ENCODE measurements around the gene SPOCK1. TPM values are rescaled to one million over a fixed set of nuclear protein-coding genes. Genes with fewer than 3 reads are reported as not detected.

Gene SPOCK1
- total and polyA plus RNA-seq, 2 donors (not counting 3 experiments of a cell fraction or from before 2014, with no cell fraction given) = 144 to 280 TPM

GRCh38 chr5:137466889-137467288 lies 32.2 kb downstream of the SPOCK1 start:
- no TSS peak for BruUV-seq (replicated peaks)
- ChIA-PET CTCF (interaction anchor here (1.0 to 3.0 kb wide), 4 partner anchors 110 to 146 kb away, joined by 3 to 15 read pairs (median 6); no protein-coding TSS in a partner anchor), POLR2A (no interaction called here)
- dilution Hi-C loops (cut with MboI; ENCODE audit: extremely low pct_ligation_motif_present, low sequenced_read_pairs) = no loop called here
- no peaks in the 10 kb centered on the region for H3K9me3 ChIP-seq (replicated peaks; ENCODE audit: control insufficient read depth, insufficient read depth, low read length)
- H4K20me1 ChIP-seq (replicated peaks; ENCODE audit: control insufficient read depth, extremely low read depth, insufficient read depth, low read length) = peaks cover 3% of the 10 kb centered on the region
- H2AFZ ChIP-seq (ENCODE audit: low read depth, low read length) = no peak overlapping the region
- FAIRE-seq (no peak), DNase-seq (ENCODE audit: low read depth, low spot score) (no peak)
- H3K9me1 ChIP-seq (replicated peaks; ENCODE audit: control insufficient read depth, extremely low read depth, insufficient read depth, low read length) = no peaks in the 10 kb centered on the region
- no peak overlapping the region for H3K9ac ChIP-seq (replicated peaks; ENCODE audit: extremely low read depth, insufficient read depth, low read length)
- H3K4me1 ChIP-seq (ENCODE audit: control insufficient read depth, extremely low read depth, insufficient read depth, low read length) = peaks cover 24% of the 10 kb centered on the region
- intact Hi-C loops (cut with micrococcal nuclease) = no loop called here
- no peak overlapping the region for H3K27ac ChIP-seq (ENCODE audit: insufficient read depth, low read depth, low read length)
- H3K79me2 ChIP-seq (ENCODE audit: control insufficient read depth, insufficient read depth, low read length) = peaks cover 79% of the 10 kb centered on the region
- no peaks in the 10 kb centered on the region for H3K36me3 ChIP-seq (ENCODE audit: control insufficient read depth in 2 of 2, extremely low read depth in 1 of 2, insufficient read depth in 2 of 2, low read length in 2 of 2)
- H3K27me3 ChIP-seq (ENCODE audit: control insufficient read depth in 2 of 2, insufficient read depth in 2 of 2, low read length in 2 of 2) = no peaks in the 10 kb centered on the region
- TF ChIP-seq POLR2AphosphoS5 (IDR thresholded peaks at IDR 0.05; ENCODE audit: insufficient read depth, low read depth, low read length) (no peak), FOS (IDR thresholded peaks at IDR 0.05; ENCODE audit: borderline replicate concordance, insufficient read depth, low read length) (no peak), GATA2 (IDR thresholded peaks at IDR 0.05; ENCODE audit: insufficient read depth, insufficient read length, low read depth, low read length) (no peak), EZH2 (IDR thresholded peaks at IDR 0.05; ENCODE audit: borderline replicate concordance, low read depth, low read length, severe bottlenecking) (no peak), JUN (IDR thresholded peaks at IDR 0.05; ENCODE audit: borderline replicate concordance, insufficient read depth, insufficient read length, low read depth) (no peak), CTCF (IDR thresholded peaks at IDR 0.05; ENCODE audit: extremely low read depth in 1 of 2, insufficient read depth in 1 of 2, low read depth in 1 of 2, low read length in 2 of 2) (no peak), POLR2A (IDR thresholded peaks at IDR 0.05; ENCODE audit: low read depth, low read length) (no peak), MYC (IDR thresholded peaks at IDR 0.05; ENCODE audit: low read depth, low read length) (no peak)
- TF ChIP-seq, protein P1, sequence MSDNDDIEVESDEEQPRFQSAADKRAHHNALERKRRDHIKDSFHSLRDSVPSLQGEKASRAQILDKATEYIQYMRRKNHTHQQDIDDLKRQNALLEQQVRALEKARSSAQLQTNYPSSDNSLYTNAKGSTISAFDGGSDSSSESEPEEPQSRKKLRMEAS (IDR thresholded peaks at IDR 0.05; ENCODE audit: insufficient read depth, insufficient read length) = no peak
- no peak overlapping the region for H3K4me3 ChIP-seq (replicated peaks in 1 of 3; ENCODE audit: insufficient read depth in 1 of 3, low read depth in 1 of 3, low read length in 3 of 3)
- no peak overlapping the region for H3K4me2 ChIP-seq (ENCODE audit: insufficient read depth, low read length)

Measured in endothelial cell of umbilical vein (primary cell).